ENCODE data around the gene DOCK4.

DNA sequence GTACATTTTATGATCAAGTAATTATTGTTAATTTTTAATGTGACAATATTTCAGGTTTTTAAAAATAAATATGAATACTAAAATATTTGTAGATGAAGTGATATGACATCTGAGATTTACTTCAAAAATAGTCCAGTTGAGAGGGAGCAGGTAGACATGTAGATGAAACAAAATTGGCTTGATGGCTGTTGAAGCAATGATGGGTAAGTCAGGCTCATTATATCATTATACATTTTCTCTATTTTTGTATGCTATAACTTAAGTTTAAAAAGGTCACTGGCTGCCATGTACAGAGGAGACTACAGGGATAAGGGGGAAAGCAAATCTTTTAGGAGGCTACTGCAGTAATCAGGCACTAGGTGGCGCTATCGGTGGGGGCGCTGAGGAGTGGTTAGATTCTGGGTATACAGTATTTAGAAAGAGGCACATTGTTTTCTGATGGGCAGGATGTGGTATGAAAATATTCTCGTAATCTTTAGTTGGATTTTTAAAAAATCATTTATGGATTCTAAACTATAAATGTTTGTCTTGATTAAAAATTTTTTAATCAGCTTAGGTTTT is 454.1 kb downstream of the DOCK4 start:
- TF ChIP-seq EZH2 (IDR thresholded peaks at IDR 0.05; ENCODE audit: insufficient read depth, low read length) (no peak), CTCF (IDR thresholded peaks at IDR 0.05; ENCODE audit: insufficient read depth, low read depth, low read length) (peak; percentile 91)
